Medulla oblongata (tissue), 1 donor: ENCODE measurements around the gene SCAANT1.
A peak's percentile ranks its signal among the peaks of the same experiment; 100 is the strongest.

Source experiments
- DNase-seq: peaks from one replicate; pipeline ENCODE4 v3.0.0-alpha.2; 2015; ENCODE audit errors: extremely low spot score

The SCAANT1 gene

GRCh38 chr3:63934041-63934866 is 22.1 kb upstream of the SCAANT1 start:
- DNase-seq = no peak

GRCh38 chr3:63933459-63933858 is 21.3 kb upstream of the SCAANT1 start:
- no peak for DNase-seq

DNA sequence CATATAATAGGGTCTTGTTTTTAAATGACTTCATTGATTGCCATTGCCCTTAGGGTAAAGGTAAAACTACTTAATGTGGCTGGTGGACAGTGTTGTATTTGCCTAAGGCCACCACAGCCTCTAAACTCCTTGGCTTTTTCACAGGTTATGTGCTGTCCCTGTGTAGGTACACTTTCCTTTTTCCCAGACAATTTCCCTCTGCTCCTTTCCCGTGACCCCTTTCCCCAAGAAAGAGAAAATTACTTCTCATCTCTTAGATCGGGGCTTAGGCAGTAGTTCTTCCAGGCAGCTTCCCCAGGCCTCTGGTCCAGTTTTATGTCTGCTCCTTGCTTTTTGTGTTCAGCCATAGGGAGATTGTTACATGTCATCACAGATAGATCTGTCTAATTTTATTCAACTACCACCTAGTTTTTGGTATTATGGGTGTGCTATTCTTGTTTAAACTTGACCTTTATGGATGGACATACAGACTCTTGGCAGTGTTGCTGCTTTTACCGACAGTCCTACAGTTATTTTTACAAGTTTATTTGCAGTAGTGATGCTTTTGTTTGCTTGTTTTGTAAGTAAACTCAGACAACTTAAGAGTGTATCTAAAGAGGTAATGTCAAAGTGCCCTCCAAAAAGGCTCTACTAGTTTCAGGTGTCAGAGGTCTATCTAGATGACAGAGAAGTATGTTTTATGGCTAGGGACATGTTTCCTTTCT is 20.5 kb upstream of the SCAANT1 start:
- no peak for DNase-seq

- no peak for DNase-seq
Measured at GRCh38 chr3:63931290-63931689, 19.1 kb upstream of the SCAANT1 start.

- DNase-seq = peak; percentile 71
Measured at GRCh38 chr3:63927422-63928280, 15.5 kb upstream of the SCAANT1 start.

GRCh38 chr3:63926309-63926708 is 14.1 kb upstream of the SCAANT1 start:
- DNase-seq = no peak

GRCh38 chr3:63922491-63923199 is 10.5 kb upstream of the SCAANT1 start:
- DNase-seq = no peak

DNA sequence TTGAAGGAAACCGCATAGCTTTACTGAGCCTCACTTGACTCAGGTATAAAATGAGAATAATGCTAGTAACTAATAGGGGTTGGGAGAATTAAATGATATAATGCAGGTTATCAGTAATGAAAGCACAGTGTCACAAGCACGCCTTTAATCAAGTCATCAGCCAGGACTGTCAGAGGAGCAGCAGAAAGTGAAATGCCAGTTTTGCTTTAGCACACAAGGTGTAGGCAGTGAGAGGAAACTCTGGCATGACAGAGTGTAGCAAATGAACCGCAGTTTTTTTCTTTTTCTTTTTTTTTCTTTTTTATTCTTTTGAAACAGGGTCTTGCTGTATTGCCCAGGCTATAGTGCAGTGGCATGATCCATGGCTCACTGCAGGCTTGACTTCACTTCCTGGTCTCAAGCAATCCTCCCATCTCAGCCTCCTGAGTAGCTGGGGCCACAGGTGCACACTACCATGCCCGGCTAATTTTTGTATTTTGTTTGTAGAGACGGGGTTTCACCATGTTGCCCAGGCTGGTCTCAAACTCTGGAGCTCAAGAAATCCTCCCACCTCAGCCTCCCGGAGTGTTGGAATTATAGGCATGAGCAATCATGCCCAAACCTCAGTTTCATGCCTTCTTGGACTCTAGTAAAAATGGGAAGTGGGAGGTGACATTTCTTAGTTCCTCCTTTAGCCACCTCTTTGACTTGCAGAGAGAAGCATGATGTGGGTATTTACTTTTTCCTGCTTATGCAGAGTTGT is 9.7 kb upstream of the SCAANT1 start:
- DNase-seq = peak; percentile 73

DNA sequence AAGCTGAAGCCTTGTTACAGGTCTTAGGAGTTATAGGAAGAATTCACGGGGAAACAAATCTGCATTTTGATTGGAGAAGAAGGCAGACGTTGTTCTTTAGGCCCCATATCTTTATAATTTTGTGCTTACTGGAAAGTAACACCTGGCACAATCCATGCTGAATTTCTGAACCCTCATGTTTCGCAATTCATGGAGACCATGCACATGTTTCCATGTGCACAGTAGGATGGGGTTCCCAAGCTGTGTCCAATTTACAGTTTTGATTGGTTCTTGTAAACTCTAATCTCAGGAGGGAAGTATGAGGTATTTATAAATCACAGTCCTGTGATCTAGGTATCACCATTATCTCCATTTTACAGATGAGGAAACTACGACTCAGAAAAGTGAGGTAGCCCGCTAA is 7.8 kb upstream of the SCAANT1 start:
- DNase-seq = no peak

GRCh38 chr3:63918321-63918720 is 6.1 kb upstream of the SCAANT1 start:
- DNase-seq = no peak

DNA sequence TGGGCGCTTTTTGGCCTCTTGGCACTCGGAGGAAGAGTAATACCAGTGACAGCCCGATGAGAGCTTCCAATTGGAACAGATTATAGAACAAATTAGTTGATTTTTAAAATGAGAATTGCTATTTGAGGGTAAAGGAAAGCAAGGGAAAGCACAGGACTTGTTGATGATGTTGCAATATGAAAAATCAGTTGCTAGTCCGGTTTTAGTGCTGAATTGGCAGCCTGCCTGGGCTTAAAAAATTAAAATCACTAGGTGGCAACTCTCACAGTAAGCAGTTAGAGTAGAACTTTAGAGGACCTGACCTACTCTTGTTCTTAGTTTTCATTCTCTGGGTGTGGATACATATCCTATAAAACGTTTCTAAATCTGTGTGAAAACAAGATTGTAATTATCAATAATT is 2.1 kb upstream of the SCAANT1 start:
- no peak for DNase-seq

DNA sequence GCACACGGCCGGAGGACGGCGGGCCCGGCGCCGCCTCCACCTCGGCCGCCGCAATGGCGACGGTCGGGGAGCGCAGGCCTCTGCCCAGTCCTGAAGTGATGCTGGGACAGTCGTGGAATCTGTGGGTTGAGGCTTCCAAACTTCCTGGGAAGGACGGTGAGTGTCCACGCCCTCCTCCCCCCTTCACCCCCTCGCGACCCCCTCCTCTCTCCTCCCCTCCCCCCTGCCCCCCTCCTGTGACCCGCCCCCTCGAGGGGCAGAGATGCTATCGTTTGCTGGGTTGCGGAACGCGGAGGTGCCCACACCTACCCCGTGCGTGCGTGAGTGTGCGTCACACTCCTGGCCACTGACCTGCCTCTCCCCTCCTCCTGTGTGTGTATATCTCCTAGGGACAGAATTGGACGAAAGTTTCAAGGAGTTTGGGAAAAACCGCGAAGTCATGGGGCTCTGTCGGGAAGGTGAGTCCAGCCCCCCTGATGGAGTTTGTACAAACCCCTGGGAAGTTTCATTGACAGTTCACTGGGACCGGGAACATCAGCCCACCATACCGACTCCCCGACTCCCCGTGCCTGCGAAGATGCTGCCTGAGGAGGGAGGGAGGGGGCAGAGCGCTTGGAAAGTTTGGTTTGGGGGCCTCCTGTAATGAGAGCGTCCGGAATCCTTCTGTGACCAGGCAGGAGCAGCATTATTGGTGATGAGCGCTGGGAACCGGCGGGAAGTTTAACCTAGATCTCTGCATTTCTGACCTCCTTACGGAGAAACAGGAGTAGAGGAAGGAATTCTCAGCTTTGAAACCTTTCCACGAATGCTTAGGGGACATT is 795 bp upstream of the SCAANT1 start:
- DNase-seq = peak; percentile 34

DNA sequence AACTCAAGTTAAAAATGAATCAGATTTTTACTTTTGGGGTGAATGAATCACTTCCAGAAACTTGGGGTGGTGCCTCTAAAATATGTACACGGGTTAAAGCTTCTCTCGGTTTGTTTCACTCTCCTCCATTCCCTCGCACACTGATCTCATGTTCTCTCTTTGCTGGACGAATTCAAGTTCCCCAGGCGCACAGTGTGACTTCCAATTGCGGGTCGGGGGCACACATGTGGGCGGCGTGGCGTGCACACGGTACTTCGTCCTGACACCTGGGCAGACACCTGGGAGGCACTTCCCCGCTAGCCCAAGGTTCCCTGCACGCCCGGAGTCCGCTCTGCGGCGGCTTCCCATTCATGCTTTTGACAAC is 692 bp downstream of the SCAANT1 start:
- DNase-seq = no peak

GRCh38 chr3:63910891-63911290 is 1.3 kb downstream of the SCAANT1 start:
- DNase-seq = no peak

DNA sequence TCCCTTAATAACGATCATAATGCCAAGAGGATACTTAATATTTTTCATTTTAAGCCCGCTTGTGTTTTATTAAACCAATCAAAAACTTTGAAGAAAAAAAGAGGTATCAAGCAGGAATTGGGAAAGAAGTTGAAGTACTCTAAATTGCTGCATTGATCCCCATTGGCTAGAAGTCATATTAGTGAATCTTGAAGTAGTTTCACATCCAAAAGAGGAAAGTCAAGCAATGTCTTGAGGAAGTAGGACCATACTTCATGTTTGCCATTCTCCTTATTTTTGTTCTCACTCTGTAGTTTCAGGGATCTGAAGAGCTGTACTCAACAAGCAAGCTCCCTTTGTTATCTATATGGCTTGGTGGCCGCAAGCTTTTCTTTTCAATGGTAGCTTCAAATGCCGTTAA is 2.2 kb downstream of the SCAANT1 start:
- DNase-seq = no peak

GRCh38 chr3:63909431-63909830 is 2.8 kb downstream of the SCAANT1 start:
- DNase-seq = no peak

DNA sequence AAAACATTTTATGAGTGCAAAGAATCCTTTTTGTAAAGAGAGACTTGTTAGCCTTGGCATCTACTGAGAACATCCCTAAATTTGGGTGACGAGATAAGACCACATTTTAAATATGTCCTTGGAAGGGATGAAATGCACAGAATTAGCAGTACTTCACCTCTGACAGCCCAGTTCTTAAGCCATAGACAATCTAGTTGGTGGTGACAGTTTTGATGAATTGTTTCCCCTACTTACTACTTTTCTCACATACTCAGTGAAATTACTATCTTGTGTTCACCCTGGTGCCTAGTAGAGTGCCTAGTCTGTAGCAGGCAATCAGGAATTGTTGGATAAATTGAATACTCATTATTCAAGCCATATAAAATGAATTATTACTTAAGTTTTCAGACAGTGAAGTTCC is 3.4 kb downstream of the SCAANT1 start:
- no peak for DNase-seq

GRCh38 chr3:63908081-63908736 is 4.0 kb downstream of the SCAANT1 start:
- DNase-seq = no peak

- DNase-seq = no peak
Measured at GRCh38 chr3:63905731-63906620, 6.2 kb downstream of the SCAANT1 start.
